NCI-H345 treated with DMSO at 0.1 percent for 48 hours (cell line): Measurements from ENCODE around the gene ABL2.
"Not testable (repeated sequence)": the region's sequence is repeated elsewhere in the genome, so short reads cannot be mapped to it uniquely, and the experiment has no call there.

ENCODE experiments used
- DNase-seq: peaks from one replicate; lab custom pipeline; 2025; ENCODE audit not compliant: unreplicated experiment; lab: John Stamatoyannopoulos, UW

Gene ABL2

GRCh38 chr1:179137617-179138255, 91.7 kb downstream of the ABL2 start:
- no peak for DNase-seq

GRCh38 chr1:179135707-179136106, 93.8 kb downstream of the ABL2 start:
- not testable (repeated sequence) for DNase-seq

- DNase-seq = not testable (repeated sequence)
Observed at GRCh38 chr1:179135168-179135567, 94.3 kb downstream of the ABL2 start.

- DNase-seq = no peak
Observed at GRCh38 chr1:179129702-179130473, 99.6 kb downstream of the ABL2 start.

- DNase-seq = no peak
Observed at GRCh38 chr1:179128520-179128919, 101.0 kb downstream of the ABL2 start.

- DNase-seq = no peak
Observed at GRCh38 chr1:179127163-179127895, 102.1 kb downstream of the ABL2 start.

- no peak for DNase-seq
Observed at GRCh38 chr1:179126338-179127060, 103.0 kb downstream of the ABL2 start.

GRCh38 chr1:179124873-179125272, 104.6 kb downstream of the ABL2 start:
- no peak for DNase-seq

- no peak for DNase-seq
Observed at GRCh38 chr1:179121159-179121938, 108.1 kb downstream of the ABL2 start.

GRCh38 chr1:179120736-179121135, 108.7 kb downstream of the ABL2 start:
- no peak for DNase-seq

GRCh38 chr1:179119513-179119912, 110.0 kb downstream of the ABL2 start:
- no peak for DNase-seq

- no peak for DNase-seq
Observed at GRCh38 chr1:179115181-179115580, 114.3 kb downstream of the ABL2 start.

- no peak for DNase-seq
Observed at GRCh38 chr1:179108644-179109043, 120.8 kb downstream of the ABL2 start.

- DNase-seq = no peak
Observed at GRCh38 chr1:179107706-179108629, 121.5 kb downstream of the ABL2 start.

GRCh38 chr1:179105393-179105792, 124.1 kb downstream of the ABL2 start:
- DNase-seq = no peak

- DNase-seq = no peak
Observed at GRCh38 chr1:179104611-179105250, 124.7 kb downstream of the ABL2 start.

- DNase-seq = no peak
Observed at GRCh38 chr1:179103999-179104398, 125.5 kb downstream of the ABL2 start.

- DNase-seq = no peak
Observed at GRCh38 chr1:179101566-179101965, 127.9 kb downstream of the ABL2 start.

- DNase-seq = no peak
Observed at GRCh38 chr1:179099891-179100290, 129.6 kb downstream of the ABL2 start.
